ENCODE data around the gene TNFAIP8L2. TPM values are rescaled to one million over a fixed set of nuclear protein-coding genes. Genes with fewer than 3 reads are reported as not detected.
A peak's percentile ranks its signal among the peaks of the same experiment; 100 is the strongest.

TNFAIP8L2 gene
- total and polyA plus RNA-seq, 2 of the 8 experiments (the other 6 are each of a cell fraction or from before 2014, with no cell fraction given) = not detected

DNA sequence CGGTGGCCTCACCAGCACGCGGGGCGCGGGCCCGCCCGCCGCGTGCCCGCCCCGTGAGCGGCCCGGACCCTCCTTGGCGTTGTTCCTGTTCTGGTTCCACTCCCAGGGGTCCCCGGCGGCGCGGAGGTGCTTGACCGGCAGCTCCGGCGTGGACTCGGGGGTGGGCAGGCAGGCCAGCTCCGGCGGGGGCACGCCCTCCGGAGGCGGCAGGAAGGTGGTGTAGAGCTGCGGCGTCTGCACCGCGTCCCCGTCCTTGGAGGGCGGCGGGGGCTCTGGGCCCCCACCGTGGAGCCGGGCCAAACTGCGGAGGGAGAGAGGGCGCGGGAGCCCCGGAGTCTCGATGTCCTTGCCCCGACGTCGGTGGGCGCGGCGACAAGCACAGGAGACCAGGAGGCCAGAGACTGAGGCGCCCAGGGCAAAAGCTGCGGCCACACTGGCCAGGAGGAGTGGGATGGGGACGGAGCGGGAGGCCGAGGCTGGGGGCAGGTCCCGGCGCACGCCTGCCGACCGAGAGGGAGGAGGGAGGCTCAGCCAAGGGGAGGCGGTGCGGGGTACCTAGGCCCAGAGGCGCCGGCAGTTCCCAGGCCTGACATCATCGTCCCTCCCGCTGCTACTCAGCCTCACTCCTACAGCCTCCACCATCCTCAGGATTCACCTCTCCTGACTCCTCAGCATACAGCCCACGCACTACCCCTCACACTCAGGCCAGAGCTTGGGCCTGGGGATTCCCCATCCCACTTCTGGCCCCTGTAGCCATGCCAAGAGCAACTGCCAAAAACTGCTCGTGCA lies 23.2 kb upstream of the TNFAIP8L2 start:
- Histone ChIP-seq H4K91ac (replicated peaks; ENCODE audit: insufficient read length, low read length) (no peak overlapping the region), H4K20me1 (replicated peaks in 1 of 2; ENCODE audit: control insufficient read depth in 1 of 2, insufficient read depth in 2 of 2, low read length in 2 of 2) (peaks cover 3 to 4% of the 10 kb centered on the region in 2 experiments), H3K27ac (ENCODE audit: low read depth, low read length) (no peak overlapping the region), H3K4ac (replicated peaks; ENCODE audit: insufficient read length, low read depth, low read length) (no peak overlapping the region), H2BK20ac (ENCODE audit: low read length) (no peak overlapping the region), H3K79me1 (ENCODE audit: low read depth, low read length) (no peaks in the 10 kb centered on the region), H3K18ac (ENCODE audit: extremely low read depth, low read length) (peak overlapping the region; percentile 60), H3K23ac (ENCODE audit: insufficient read length) (no peak overlapping the region), H3K23me2 (ENCODE audit: low read depth, low read length) (peaks cover 15% of the 10 kb centered on the region), H3K4me3 (ENCODE audit: extremely low read depth in 1 of 4, insufficient read depth in 2 of 4, low read depth in 3 of 4, low read length in 4 of 4) (peak overlapping the region; percentile 36 to 64 (median 44)), H3K9me3 (ENCODE audit: insufficient read depth in 2 of 2, low read depth in 1 of 2, low read length in 1 of 2) (no peaks in the 10 kb centered on the region), H3K4me1 (replicated peaks in 1 of 4; ENCODE audit: control insufficient read depth in 3 of 4, insufficient read depth in 4 of 4, low read length in 3 of 4) (peaks cover 0 to 12% (median 8%) of the 10 kb centered on the region in 4 experiments; a peak in 5 of 7 replicates), H2BK12ac (ENCODE audit: low read depth, low read length) (no peak overlapping the region; the same call in 1 of the 2 replicates), H2BK120ac (replicated peaks; ENCODE audit: low read depth, low read length) (no peak overlapping the region), H3K27me3 (replicated peaks in 1 of 4; ENCODE audit: control insufficient read depth in 3 of 4, extremely low read depth in 1 of 4, insufficient read depth in 3 of 4, low read length in 3 of 4) (peaks cover 0 to 28% (median 20%) of the 10 kb centered on the region in 4 experiments; a peak in 5 of 7 replicates), H4K5ac (ENCODE audit: insufficient read length, low read depth, low read length) (no peak overlapping the region), H3K9ac (replicated peaks in 1 of 4; ENCODE audit: extremely low read depth in 1 of 4, low read depth in 3 of 4, low read length in 3 of 4) (peak overlapping the region in 2 of 4 experiments; percentile 9 to 61; a peak in 2 of 7 replicates), H3K36me3 (ENCODE audit: control insufficient read depth in 2 of 4, insufficient read depth in 4 of 4, low read length in 3 of 4) (peaks cover 0 to 6% (median 2%) of the 10 kb centered on the region in 4 experiments; a peak in 2 of 8 replicates), H2BK5ac (ENCODE audit: low read depth, low read length) (no peak overlapping the region), H2BK15ac (ENCODE audit: low read length) (no peak overlapping the region), H3K14ac (ENCODE audit: insufficient read length) (no peak overlapping the region), H3K56ac (replicated peaks; ENCODE audit: insufficient read length, low read depth, low read length) (no peak overlapping the region), H3K4me2 (ENCODE audit: insufficient read depth in 1 of 2, low read depth in 2 of 2, low read length in 2 of 2) (peak overlapping the region; percentile 84 to 90), H3K79me2 (ENCODE audit: control insufficient read depth in 1 of 2, insufficient read depth in 2 of 2, low read length in 2 of 2) (no peaks in the 10 kb centered on the region), H2AK5ac (ENCODE audit: low read depth, low read length) (no peak overlapping the region), H4K8ac (ENCODE audit: extremely low read depth, insufficient read depth, low read length) (peak overlapping the region; percentile 62), H2AFZ (ENCODE audit: low read length) (no peak overlapping the region)
- DNase-seq (ENCODE audit: low read depth in 1 of 2, low spot score in 2 of 2) = peak in 1 of 2 experiments; percentile 74
- POLR2A ChIA-PET (ENCODE audit: partially characterized antibody) = interaction anchor here (0.5 to 9.8 kb wide), 8 partner anchors 11 to 126 kb away, joined by 3 to 124 read pairs (median 4); partner anchors contain the start of genes C1orf56, MINDY1, SEMA6C and VPS72
- FAIRE-seq = no peak
- 8% methylated on average over 50 of the region's 65 CpGs; no CpG with 5 or more reads in 1 of the 2 experiments for WGBS, 2 experiments (ENCODE audit: extremely low coverage in 1 of 2, insufficient coverage in 1 of 2, insufficient read length in 1 of 2, insufficient replicate concordance in 2 of 2, low coverage in 1 of 2, low lambda C conversion rate in 2 of 2, missing lambda C conversion rate in 1 of 2)
- CTCF ChIA-PET (ENCODE audit: partially characterized antibody) = interaction anchor here (0.7 to 7.9 kb wide), 7 partner anchors 9 to 62 kb away, joined by 3 to 94 read pairs (median 3); partner anchors contain the start of genes GABPB2 and TNFAIP8L2
- TF ChIP-seq PHF8 (conservative IDR thresholded peaks at IDR 0.05; ENCODE audit: low read depth, low read length) = no peak
- no peak for TF ChIP-seq GTF2F1 (IDR thresholded peaks at IDR 0.05; ENCODE audit: borderline replicate concordance, low read depth, low read length)
- no peak for TF ChIP-seq HDAC6 (IDR thresholded peaks at IDR 0.05; ENCODE audit: low read depth, low read length)
- no peak for TF ChIP-seq EZH2 (IDR thresholded peaks at IDR 0.05; ENCODE audit: low read depth, low read length, severe bottlenecking)
- no peak for TF ChIP-seq POU5F1 (IDR thresholded peaks at IDR 0.05; ENCODE audit: low read depth, low read length)
- TF ChIP-seq GABPA (IDR thresholded peaks at IDR 0.05; ENCODE audit: borderline replicate concordance, insufficient read depth, low read length) = 0 out of 2 replicates have a peak, but pooled peaks have one; percentile 19
- peak; percentile 31 for TF ChIP-seq KDM4A (IDR thresholded peaks at IDR 0.05; ENCODE audit: low read depth, low read length, severe bottlenecking)
- peak; percentile 44; the same call in 1 of the 2 replicates for TF ChIP-seq E2F6 (IDR thresholded peaks at IDR 0.05)
- TF ChIP-seq SUZ12 (IDR thresholded peaks at IDR 0.05; ENCODE audit: low read length) = 0 out of 2 replicates have a peak, but pooled peaks have one; percentile 18

Data from H1 (cell line).